RWPE1 (cell line): Measurements from ENCODE around the gene KRTAP3-3.

ENCODE experiments used
- CTCF ChIA-PET: fragments of 350-600 bp; sonication (Branson Sonifier 250); formaldehyde crosslinking; extraction: SDS; loops from one replicate; lab custom pipeline; 2021; lab: Yijun Ruan, JAX
- POLR2A ChIA-PET: fragments of 400-600 bp; formaldehyde crosslinking; extraction: SDS; loops from one replicate; lab custom pipeline; 2020; ENCODE audit warnings: antibody characterized with exemption; ENCODE audit not compliant: low non-redundant PET; lab: Yijun Ruan, JAX
- DNase-seq: peaks from one replicate; pipeline ENCODE4 v3.0.0; 2012; ENCODE audit warnings: low spot score
- H3K27ac ChIP-seq: fragments of 450-650 bp; 2 replicates; pipeline ENCODE4 v1.5.1; 2017
- CTCF ChIP-seq: fragments of 450-650 bp; conservative IDR thresholded peaks from 2 replicates; pipeline ENCODE4 v1.5.1; 2017; ENCODE audit warnings: low read depth, mild to moderate bottlenecking

KRTAP3-3 gene

DNA sequence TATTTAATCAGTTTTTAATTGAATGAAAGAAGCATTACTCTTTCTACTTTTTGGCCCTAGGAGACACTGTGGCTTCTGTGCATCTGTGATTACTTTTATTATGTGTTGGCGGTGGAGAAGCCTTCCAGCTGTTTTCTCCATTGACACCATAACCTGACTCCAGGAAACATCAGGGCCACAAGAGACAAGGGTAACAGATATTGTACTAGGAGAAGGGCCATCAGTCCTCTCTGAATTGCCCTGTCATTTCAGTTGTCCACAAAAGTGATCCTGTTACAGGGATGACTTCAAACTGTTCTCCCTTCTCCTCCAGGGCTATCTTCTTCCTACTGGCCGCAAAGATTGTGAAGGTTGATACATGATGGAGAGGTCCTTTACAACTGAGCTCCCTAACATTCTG is 41.8 kb downstream of the KRTAP3-3 start:
- ChIA-PET POLR2A (no interaction called here), CTCF (no interaction called here)
- TF ChIP-seq CTCF = no peak
- H3K27ac ChIP-seq = no peak overlapping the region
- DNase-seq = no peak

DNA sequence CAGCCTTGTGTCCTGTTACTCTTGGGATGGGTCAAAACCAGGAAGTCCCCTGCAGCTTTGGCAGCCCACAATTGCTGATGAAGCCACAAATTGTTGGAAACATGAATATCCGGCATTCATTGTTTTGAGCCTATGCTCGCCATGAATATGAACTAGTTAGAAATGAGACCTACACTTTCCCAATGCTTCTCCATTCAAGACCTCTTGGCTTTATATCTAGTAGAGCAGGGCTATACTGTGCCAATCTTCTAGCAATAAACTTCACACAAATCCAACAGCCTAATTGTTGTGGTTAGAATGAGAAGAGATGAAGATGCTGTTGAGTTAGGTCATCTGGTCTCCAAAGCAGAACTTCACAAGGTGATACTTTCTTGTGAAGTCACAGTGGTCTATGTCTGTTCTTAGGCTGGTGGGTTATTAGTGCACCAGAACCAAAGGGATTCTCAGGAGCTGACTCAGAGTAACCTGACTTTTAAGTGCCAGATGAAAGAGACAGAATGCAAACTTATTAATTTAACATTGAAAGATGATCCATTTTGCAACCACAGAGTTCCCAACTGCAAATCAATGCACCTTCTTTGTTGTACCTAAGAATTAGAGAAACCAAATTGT is 42.8 kb downstream of the KRTAP3-3 start:
- ChIA-PET CTCF (no interaction called here), POLR2A (no interaction called here)
- DNase-seq = no peak
- no peak for TF ChIP-seq CTCF
- no peak overlapping the region for H3K27ac ChIP-seq

DNA sequence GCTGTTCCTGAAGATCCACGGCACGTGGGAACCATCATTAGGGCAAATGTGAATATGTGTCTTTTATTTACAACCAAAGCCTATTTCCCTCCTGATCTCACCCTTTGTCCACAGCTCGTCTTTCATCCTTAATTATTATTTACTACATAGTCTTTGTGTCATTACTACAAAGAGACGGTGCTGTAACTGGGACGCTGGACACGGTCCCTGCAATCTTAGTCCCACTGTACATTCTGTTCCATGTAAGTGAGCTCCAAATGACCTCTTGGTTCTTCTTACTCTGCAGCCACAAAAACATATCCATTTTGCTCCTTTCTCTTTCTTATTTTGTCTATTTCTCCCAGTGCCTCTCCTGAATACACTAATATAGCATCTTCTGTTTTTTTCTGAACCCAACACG is 43.8 kb downstream of the KRTAP3-3 start:
- POLR2A ChIA-PET = no interaction called here
- DNase-seq = no peak
- CTCF ChIA-PET = interaction anchor here (0.7 kb wide), 1 partner anchor 61 kb away, joined by 4 read pairs; no protein-coding TSS in a partner anchor
- H3K27ac ChIP-seq = no peak overlapping the region
- TF ChIP-seq CTCF = no peak

GRCh38 chr17:40949418-40949817 is 44.5 kb downstream of the KRTAP3-3 start:
- no peak for DNase-seq
- CTCF ChIA-PET = no interaction called here
- POLR2A ChIA-PET = no interaction called here

DNA sequence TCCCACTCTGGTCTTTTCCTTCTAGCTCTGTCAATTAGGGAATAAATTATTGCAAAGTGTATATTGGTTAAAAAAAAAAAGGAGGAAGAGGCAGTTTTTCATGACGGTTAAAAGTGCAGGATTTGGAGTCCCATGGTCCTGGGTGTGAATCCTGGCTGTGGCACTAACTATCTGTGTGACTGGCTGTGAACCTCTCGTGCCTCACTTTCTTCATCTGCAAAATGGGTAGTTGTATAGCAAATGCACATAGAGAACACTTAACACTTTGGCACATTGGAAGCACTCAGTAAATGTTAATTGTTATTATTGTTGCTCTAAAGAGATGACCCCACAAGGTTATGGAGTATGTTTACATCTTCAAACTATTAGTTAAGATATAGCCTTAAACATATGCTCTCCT is 46.0 kb downstream of the KRTAP3-3 start:
- no peak overlapping the region for H3K27ac ChIP-seq
- DNase-seq = no peak
- ChIA-PET CTCF (no interaction called here), POLR2A (no interaction called here)
- TF ChIP-seq CTCF = no peak

More at GRCh38 chr17:40949418-40949817, 44.5 kb downstream of the KRTAP3-3 start:
- no peak overlapping the region for H3K27ac ChIP-seq
- no peak for TF ChIP-seq CTCF

- ChIA-PET POLR2A (no interaction called here), CTCF (no interaction called here)
- no peak overlapping the region for H3K27ac ChIP-seq
- TF ChIP-seq CTCF = no peak
- DNase-seq = no peak
Measured at GRCh38 chr17:40945414-40945813, 48.5 kb downstream of the KRTAP3-3 start.
